A549 (cell line): Measurements from ENCODE around the gene SMIM35. TPM values are rescaled to one million over a fixed set of nuclear protein-coding genes. Genes with fewer than 3 reads are reported as not detected.

ENCODE experiments used
- ATAC-seq, 2 experiments: fragments of 200-7000 bp in 1 of 2; fragments of >200 bp in 1 of 2; cut with Nextera tagmentation in 1 of 2; cut with Tn5 transposase in 1 of 2; 3 replicates each; pipeline versions ENCODE4 v1.8.0 to v1.9.1; 2018 to 2020; ENCODE audit warnings: mild to moderate bottlenecking in 1 of 2, moderate library complexity in 1 of 2
- CTCF ChIA-PET: fragments of 300-600 bp; sonication (Branson Sonifier 250); formaldehyde crosslinking; extraction: SDS; loops from one replicate; lab custom pipeline; 2021; ENCODE audit warnings: antibody characterized with exemption, inconsistent platforms; lab: Yijun Ruan, JAX
- POLR2A ChIA-PET: fragments of 350-600 bp; formaldehyde crosslinking; extraction: SDS; loops from one replicate; lab custom pipeline; 2021; ENCODE audit warnings: antibody characterized with exemption, inconsistent platforms; lab: Yijun Ruan, JAX
- DNase-seq, 2 experiments: peaks; one replicate each; pipeline versions ENCODE4 v3.0.0 to v3.0.0-alpha.2; 2011 to 2016; ENCODE audit warnings: low read depth in 1 of 2, low spot score in 1 of 2
- FAIRE-seq: peaks from 2 replicates; lab custom pipeline; 2011; peaks lifted over from hg19 to GRCh38; lab: Jason Lieb, UNC
- H3K27ac ChIP-seq, 2 experiments: fragments of >200 bp; sonication (Bioruptor Twin); formaldehyde crosslinking; 3 replicates each; pipeline ENCODE4 v1.5.1; 2016 to 2017
- H3K4me1 ChIP-seq: fragments of >200 bp; sonication (Bioruptor Twin); formaldehyde crosslinking; 3 replicates; pipeline ENCODE4 v1.6.1; 2016
- H3K4me2 ChIP-seq: fragments of >200 bp; sonication (Bioruptor Twin); formaldehyde crosslinking; 3 replicates; pipeline ENCODE4 v1.6.1; 2016
- H3K4me3 ChIP-seq: fragments of >200 bp; sonication (Bioruptor Twin); formaldehyde crosslinking; 3 replicates; pipeline ENCODE4 v1.5.1; 2016
- H3K9me3 ChIP-seq: fragments of >200 bp; sonication (Bioruptor Twin); formaldehyde crosslinking; 3 replicates; pipeline ENCODE4 v1.6.1; 2016
- CBX2 ChIP-seq: fragments of 200-600 bp; sonication (generic); IDR thresholded peaks from 2 replicates; pipeline ENCODE4 v1.6.1; 2016; ENCODE audit warnings: low read depth, mild to moderate bottlenecking, borderline replicate concordance
- CBX8 ChIP-seq: fragments of 200-600 bp; sonication (generic); IDR thresholded peaks from 2 replicates; pipeline ENCODE4 v1.6.1; 2016
- CHD4 ChIP-seq: fragments of 200-600 bp; sonication (generic); IDR thresholded peaks from 2 replicates; pipeline ENCODE4 v1.6.1; 2016; ENCODE audit warnings: antibody characterized with exemption, mild to moderate bottlenecking, borderline replicate concordance
- ESRRA ChIP-seq: fragments of 150-350 bp; IDR thresholded peaks from 2 replicates; pipeline ENCODE4 v1.6.1; 2014; ENCODE audit warnings: mild to moderate bottlenecking, low read length, borderline replicate concordance
- FOSL2 ChIP-seq, 2 experiments: fragments of 450-650 bp in 1 of 2; fragments of >200 bp in 1 of 2; sonication (Bioruptor Twin) in 1 of 2; formaldehyde crosslinking; IDR thresholded peaks; 2 replicates each; pipeline versions ENCODE4 v1.5.0 to v1.6.1; 2016 to 2020; ENCODE audit warnings: mild to moderate bottlenecking in 1 of 2, moderate library complexity in 1 of 2
- HEYL ChIP-seq: fragments of 250-450 bp; sonication (Bioruptor Pico); IDR thresholded peaks from 2 replicates; pipeline ENCODE4 v1.8.0; 2021; ENCODE audit warnings: mild to moderate bottlenecking, moderate library complexity
- HOXA7 ChIP-seq: fragments of 250-450 bp; sonication (Bioruptor Pico); IDR thresholded peaks from 2 replicates; pipeline ENCODE4 v1.5.0; 2020; ENCODE audit warnings: mild to moderate bottlenecking, moderate library complexity
- JUNB ChIP-seq: fragments of >200 bp; sonication (Bioruptor Twin); formaldehyde crosslinking; IDR thresholded peaks from 2 replicates; pipeline ENCODE4 v1.6.1; 2016
- KDM1A ChIP-seq: fragments of 200-600 bp; sonication (generic); IDR thresholded peaks from 2 replicates; pipeline ENCODE4 v1.6.1; 2016; ENCODE audit warnings: low read depth, mild to moderate bottlenecking
- MYC ChIP-seq: IDR thresholded peaks from 2 replicates; pipeline ENCODE4 v1.6.1; 2012; ENCODE audit warnings: mild to moderate bottlenecking, inconsistent platforms, low read length, improper control_type of control experiment, borderline replicate concordance
- NFE2L2 ChIP-seq: fragments of 150-350 bp; conservative IDR thresholded peaks from 2 replicates; pipeline ENCODE4 v1.6.1; 2014; ENCODE audit warnings: low read length
- PHF8 ChIP-seq: fragments of 200-600 bp; sonication (generic); IDR thresholded peaks from 2 replicates; pipeline ENCODE4 v1.6.1; 2016; ENCODE audit warnings: low read depth, mild to moderate bottlenecking, antibody characterized with exemption, moderate library complexity, borderline replicate concordance
- POLR2A ChIP-seq: IDR thresholded peaks from 2 replicates; pipeline ENCODE4 v1.6.1; 2012; ENCODE audit warnings: mild to moderate bottlenecking, low read length
- POLR2AphosphoS2 ChIP-seq: conservative IDR thresholded peaks from 2 replicates; pipeline ENCODE4 v1.6.1; 2012; ENCODE audit warnings: low read length, improper control_type of control experiment, inconsistent platforms
- RARB ChIP-seq: fragments of 250-450 bp; sonication (Bioruptor Pico); IDR thresholded peaks from 2 replicates; pipeline ENCODE4 v1.8.0; 2021; ENCODE audit warnings: mild to moderate bottlenecking, moderate library complexity
- RNF2 ChIP-seq: fragments of 200-600 bp; sonication (generic); IDR thresholded peaks from 2 replicates; pipeline ENCODE4 v1.6.1; 2016; ENCODE audit warnings: low read depth, mild to moderate bottlenecking, antibody characterized with exemption, moderate library complexity, borderline replicate concordance
- SMC3 ChIP-seq: fragments of >200 bp; sonication (Bioruptor Twin); formaldehyde crosslinking; IDR thresholded peaks from 3 replicates; pipeline ENCODE4 v1.6.1; 2018; ENCODE audit warnings: inconsistent platforms
- SREBF2 ChIP-seq: fragments of 450-650 bp; IDR thresholded peaks from 2 replicates; pipeline ENCODE4 v1.6.1; 2014; ENCODE audit warnings: mild to moderate bottlenecking, moderate library complexity
- TFCP2L1 ChIP-seq: fragments of 250-450 bp; sonication (Bioruptor Pico); IDR thresholded peaks from 2 replicates; pipeline ENCODE4 v1.5.0; 2021; ENCODE audit warnings: mild to moderate bottlenecking
- TP53 ChIP-seq: fragments of 250-450 bp; sonication (Bioruptor Pico); IDR thresholded peaks from 2 replicates; pipeline ENCODE4 v1.5.0; 2021; ENCODE audit warnings: mild to moderate bottlenecking, moderate library complexity
- ZNF302 ChIP-seq: fragments of 250-450 bp; sonication (Bioruptor Pico); IDR thresholded peaks from 2 replicates; pipeline ENCODE4 v1.9.0; 2021; ENCODE audit warnings: inconsistent platforms, mild to moderate bottlenecking, moderate library complexity
- WGBS: methylation state at CpG from one replicate; pipeline ENCODE4 v1.1.6; 2017; ENCODE audit errors: missing lambda C conversion rate; 5-methylcytosine and 5-hydroxymethylcytosine counted together
- polyA plus RNA-seq, 4 experiments: library from polyadenylated mRNA; depleted of rRNA in 3 of 4; stranded (reverse); fragments of >200 nt; fragmentation: RNase III in 1 of 4; extraction: RNeasy Plus Mini Kit Qiagen cat#74134 plus additional on column Dnase treatment in 1 of 4; gene quantifications; 2 replicates in 3 of 4; 3 replicates in 1 of 4; pipeline ENCODE4 v1.2.3, GENCODE V29; 2011 to 2017
- TF ChIP-seq, protein P1 (sequence below): fragments of 250-450 bp; sonication (Bioruptor Pico); IDR thresholded peaks from 2 replicates; pipeline ENCODE4 v1.5.0; 2020; ENCODE audit warnings: low read depth, mild to moderate bottlenecking, moderate library complexity
- TF ChIP-seq, protein P2 (sequence below): fragments of >200 bp; sonication (Bioruptor Twin); formaldehyde crosslinking; IDR thresholded peaks from 2 replicates; pipeline ENCODE4 v1.6.1; 2016
- TF ChIP-seq, protein P3 (sequence below): fragments of 150-350 bp; IDR thresholded peaks from 2 replicates; pipeline ENCODE4 v1.6.1; 2014; ENCODE audit warnings: low read depth, mild to moderate bottlenecking, low read length
- TF ChIP-seq, protein P4 (sequence below): fragments of 250-450 bp; sonication (Bioruptor Pico); IDR thresholded peaks from 2 replicates; pipeline ENCODE4 v1.5.0; 2021; ENCODE audit warnings: mild to moderate bottlenecking, moderate library complexity, borderline replicate concordance

SMIM35 gene
- polyA plus RNA-seq, 2 of the 4 experiments (the other 2 are of a cell fraction) = not detected

GRCh38 chr11:118051611-118052461, 34.9 kb downstream of the SMIM35 start:
- H3K4me3 ChIP-seq = no peak overlapping the region
- ATAC-seq (no peak), DNase-seq (no peak), FAIRE-seq (no peak)
- no peaks in the 10 kb centered on the region for H3K9me3 ChIP-seq
- ChIA-PET POLR2A (no interaction called here), CTCF (interaction anchor here (0.5 to 5.9 kb wide), 14 partner anchors 10 to 816 kb away, joined by 3 to 38 read pairs (median 7); partner anchors contain the start of gene FXYD2)
- H3K4me2 ChIP-seq = no peak overlapping the region
- no peak overlapping the region for H3K27ac ChIP-seq
- TF ChIP-seq, protein P1, sequence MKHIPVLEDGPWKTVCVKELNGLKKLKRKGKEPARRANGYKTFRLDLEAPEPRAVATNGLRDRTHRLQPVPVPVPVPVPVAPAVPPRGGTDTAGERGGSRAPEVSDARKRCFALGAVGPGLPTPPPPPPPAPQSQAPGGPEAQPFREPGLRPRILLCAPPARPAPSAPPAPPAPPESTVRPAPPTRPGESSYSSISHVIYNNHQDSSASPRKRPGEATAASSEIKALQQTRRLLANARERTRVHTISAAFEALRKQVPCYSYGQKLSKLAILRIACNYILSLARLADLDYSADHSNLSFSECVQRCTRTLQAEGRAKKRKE (CRISPR knock-in tag) = no peak
- no peak for TF ChIP-seq CHD4
- TF ChIP-seq POLR2A = no peak
- TF ChIP-seq, protein P2, sequence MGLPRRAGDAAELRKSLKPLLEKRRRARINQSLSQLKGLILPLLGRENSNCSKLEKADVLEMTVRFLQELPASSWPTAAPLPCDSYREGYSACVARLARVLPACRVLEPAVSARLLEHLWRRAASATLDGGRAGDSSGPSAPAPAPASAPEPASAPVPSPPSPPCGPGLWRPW = no peak
- TF ChIP-seq SMC3 = no peak
- TF ChIP-seq NFE2L2 = no peak
- TF ChIP-seq CBX8 = no peak
- TF ChIP-seq POLR2AphosphoS2 = no peak
- no peaks in the 10 kb centered on the region for H3K4me1 ChIP-seq
- WGBS = 64% methylated on average over 15 of the region's 16 CpGs

- FAIRE-seq (no peak), DNase-seq (no peak), ATAC-seq (no peak)
- ChIA-PET POLR2A (no interaction called here), CTCF (interaction anchor here (0.5 to 4.0 kb wide), 5 partner anchors 14 to 816 kb away, joined by 3 to 17 read pairs (median 5); no protein-coding TSS in a partner anchor)
- H3K27ac ChIP-seq = no peak overlapping the region
- no peaks in the 10 kb centered on the region for H3K9me3 ChIP-seq
- WGBS = 47% methylated on average over 7 of the region's 7 CpGs
- H3K4me3 ChIP-seq = no peak overlapping the region
- no peak overlapping the region for H3K4me2 ChIP-seq
- no peaks in the 10 kb centered on the region for H3K4me1 ChIP-seq
- TF ChIP-seq FOSL2 (IDR thresholded peaks at IDR 0.05) = no peak
- no peak for TF ChIP-seq FOSL2 (CRISPR knock-in tag; IDR thresholded peaks at IDR 0.05)
- no peak for TF ChIP-seq KDM1A
- TF ChIP-seq ESRRA = no peak
- TF ChIP-seq, protein P2 = no peak
- no peak for TF ChIP-seq RNF2
- no peak for TF ChIP-seq HOXA7 (CRISPR knock-in tag)
- TF ChIP-seq, protein P3, sequence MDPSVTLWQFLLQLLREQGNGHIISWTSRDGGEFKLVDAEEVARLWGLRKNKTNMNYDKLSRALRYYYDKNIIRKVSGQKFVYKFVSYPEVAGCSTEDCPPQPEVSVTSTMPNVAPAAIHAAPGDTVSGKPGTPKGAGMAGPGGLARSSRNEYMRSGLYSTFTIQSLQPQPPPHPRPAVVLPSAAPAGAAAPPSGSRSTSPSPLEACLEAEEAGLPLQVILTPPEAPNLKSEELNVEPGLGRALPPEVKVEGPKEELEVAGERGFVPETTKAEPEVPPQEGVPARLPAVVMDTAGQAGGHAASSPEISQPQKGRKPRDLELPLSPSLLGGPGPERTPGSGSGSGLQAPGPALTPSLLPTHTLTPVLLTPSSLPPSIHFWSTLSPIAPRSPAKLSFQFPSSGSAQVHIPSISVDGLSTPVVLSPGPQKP = no peak
- TF ChIP-seq CBX8 = no peak
- no peak for TF ChIP-seq JUNB
- TF ChIP-seq TP53 = no peak
- no peak for TF ChIP-seq TFCP2L1 (CRISPR knock-in tag)
- TF ChIP-seq HEYL (CRISPR knock-in tag) = no peak
- TF ChIP-seq SREBF2 = no peak
- TF ChIP-seq CBX2 = no peak
- no peak for TF ChIP-seq RARB (CRISPR knock-in tag)
- TF ChIP-seq, protein P4, sequence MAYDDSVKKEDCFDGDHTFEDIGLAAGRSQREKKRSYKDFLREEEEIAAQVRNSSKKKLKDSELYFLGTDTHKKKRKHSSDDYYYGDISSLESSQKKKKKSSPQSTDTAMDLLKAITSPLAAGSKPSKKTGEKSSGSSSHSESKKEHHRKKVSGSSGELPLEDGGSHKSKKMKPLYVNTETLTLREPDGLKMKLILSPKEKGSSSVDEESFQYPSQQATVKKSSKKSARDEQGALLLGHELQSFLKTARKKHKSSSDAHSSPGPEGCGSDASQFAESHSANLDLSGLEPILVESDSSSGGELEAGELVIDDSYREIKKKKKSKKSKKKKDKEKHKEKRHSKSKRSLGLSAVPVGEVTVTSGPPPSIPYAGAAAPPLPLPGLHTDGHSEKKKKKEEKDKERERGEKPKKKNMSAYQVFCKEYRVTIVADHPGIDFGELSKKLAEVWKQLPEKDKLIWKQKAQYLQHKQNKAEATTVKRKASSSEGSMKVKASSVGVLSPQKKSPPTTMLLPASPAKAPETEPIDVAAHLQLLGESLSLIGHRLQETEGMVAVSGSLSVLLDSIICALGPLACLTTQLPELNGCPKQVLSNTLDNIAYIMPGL (CRISPR knock-in tag) = no peak
- TF ChIP-seq ZNF302 = no peak
- no peak for TF ChIP-seq MYC
- TF ChIP-seq PHF8 = no peak
- TF ChIP-seq CHD4 = no peak
These were observed 35.6 kb downstream of the SMIM35 start for GRCh38 chr11:118051136-118051610.
